SU-DHL-6 (cell line): ENCODE data around the gene HYDIN.

Source experiments
- EZH2phosphoT487 ChIP-seq: fragments of 200-600 bp; sonication (generic), shearing (Covaris generic); conservative IDR thresholded peaks from 2 replicates; pipeline ENCODE4 v1.6.1; 2018; ENCODE audit warnings: mild to moderate bottlenecking, antibody characterized with exemption, low read length, moderate library complexity, mixed read lengths
- TF ChIP-seq, protein P1 (sequence below): fragments of 200-600 bp; sonication (generic); IDR thresholded peaks from one replicate; pipeline ENCODE4 v1.5.1; 2017; ENCODE audit warnings: antibody characterized with exemption, mild to moderate bottlenecking, low read length, moderate library complexity; ENCODE audit not compliant: insufficient read depth, poor library complexity, severe bottlenecking

DNA sequence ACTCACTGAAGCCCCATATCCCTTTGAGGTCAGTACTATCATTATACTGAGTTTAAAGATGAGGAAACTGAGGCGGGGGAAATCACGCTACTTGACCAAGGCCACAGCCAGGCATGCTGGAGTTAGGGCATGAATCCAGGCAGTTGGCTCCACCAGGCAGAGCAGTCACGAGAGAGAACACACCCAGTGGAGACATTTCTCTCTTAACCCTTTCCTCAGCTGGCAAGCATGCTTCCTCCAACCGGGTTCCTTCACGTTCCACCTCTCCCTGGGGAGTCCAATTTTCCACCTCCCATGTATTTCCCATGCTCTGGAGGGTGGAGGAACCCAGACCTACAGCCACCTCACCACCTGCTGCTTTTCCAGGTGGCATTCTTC, 462.3 kb downstream of the HYDIN start:
- TF ChIP-seq, protein P1, sequence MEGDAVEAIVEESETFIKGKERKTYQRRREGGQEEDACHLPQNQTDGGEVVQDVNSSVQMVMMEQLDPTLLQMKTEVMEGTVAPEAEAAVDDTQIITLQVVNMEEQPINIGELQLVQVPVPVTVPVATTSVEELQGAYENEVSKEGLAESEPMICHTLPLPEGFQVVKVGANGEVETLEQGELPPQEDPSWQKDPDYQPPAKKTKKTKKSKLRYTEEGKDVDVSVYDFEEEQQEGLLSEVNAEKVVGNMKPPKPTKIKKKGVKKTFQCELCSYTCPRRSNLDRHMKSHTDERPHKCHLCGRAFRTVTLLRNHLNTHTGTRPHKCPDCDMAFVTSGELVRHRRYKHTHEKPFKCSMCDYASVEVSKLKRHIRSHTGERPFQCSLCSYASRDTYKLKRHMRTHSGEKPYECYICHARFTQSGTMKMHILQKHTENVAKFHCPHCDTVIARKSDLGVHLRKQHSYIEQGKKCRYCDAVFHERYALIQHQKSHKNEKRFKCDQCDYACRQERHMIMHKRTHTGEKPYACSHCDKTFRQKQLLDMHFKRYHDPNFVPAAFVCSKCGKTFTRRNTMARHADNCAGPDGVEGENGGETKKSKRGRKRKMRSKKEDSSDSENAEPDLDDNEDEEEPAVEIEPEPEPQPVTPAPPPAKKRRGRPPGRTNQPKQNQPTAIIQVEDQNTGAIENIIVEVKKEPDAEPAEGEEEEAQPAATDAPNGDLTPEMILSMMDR = no peak
- no peak for TF ChIP-seq EZH2phosphoT487
